Lower lobe of right lung (tissue), 2 donors: Measurements from ENCODE around the gene FAU. TPM values are rescaled to one million over a fixed set of nuclear protein-coding genes. Genes with fewer than 3 reads are reported as not detected.
A peak's percentile ranks its signal among the peaks of the same experiment; 100 is the strongest.

Experiments used
- ATAC-seq, 2 donors: fragments of 200-7000 bp; cut with Tn5 transposase; one replicate each; pipeline ENCODE4 v1.9.1; 2020 to 2022; ENCODE audit warnings: mild to moderate bottlenecking in 2 of 2, moderate library complexity in 2 of 2
- DNase-seq: peaks from one replicate; pipeline ENCODE4 v3.0.0-alpha.2; 2020
- H3K27ac ChIP-seq: fragments of 200-600 bp; one replicate; pipeline ENCODE4 v1.8.0; 2022
- H3K27me3 ChIP-seq: fragments of 200-600 bp; one replicate; pipeline ENCODE4 v1.8.0; 2022; ENCODE audit warnings: low read depth
- H3K36me3 ChIP-seq: fragments of 200-600 bp; one replicate; pipeline ENCODE4 v1.8.0; 2022; ENCODE audit warnings: mild to moderate bottlenecking
- H3K4me1 ChIP-seq: fragments of 200-600 bp; one replicate; pipeline ENCODE4 v1.8.0; 2022
- H3K4me3 ChIP-seq: fragments of 200-600 bp; one replicate; pipeline ENCODE4 v1.8.0; 2022; ENCODE audit warnings: mild to moderate bottlenecking
- H3K9me3 ChIP-seq: fragments of 200-600 bp; one replicate; pipeline ENCODE4 v1.8.0; 2022
- intact Hi-C: fragments of 100-400 bp; cut with DNase I; formaldehyde crosslinking; loops from one replicate; pipeline ENCODE4 v1.11.0; 2022
- long read RNA-seq: library from polyadenylated mRNA; unstranded; transcript quantifications from one replicate; pipeline ENCODE4 v2.0.0, GENCODE V29; 2021
- total RNA-seq: library from RNA; stranded (reverse); fragmentation: NEBNext Ultra II Directional; extraction: Animal tissue kit (Norgen Biotek cat#: 25700); gene quantifications from one replicate; pipeline ENCODE4 v1.2.1, GENCODE V29; 2021
- TF ChIP-seq, protein P1 (sequence below): fragments of 200-600 bp; IDR thresholded peaks from one replicate; pipeline ENCODE4 v1.8.0; 2022; ENCODE audit warnings: antibody characterized with exemption, mild to moderate bottlenecking
- donor health status: DM: no; HTN: yes; CAD: no; lungs with severe emphysema.

Gene FAU
- 766 TPM for total RNA-seq
- long read RNA-seq, transcript FAU-207 (5 exons, 847 nt): major isoform, 229 of 239 reads
- long read RNA-seq, partial matches to known transcripts: 5 of 239 reads
- long read RNA-seq, other reads (novel, unspliced or antisense): 1 of 239 reads

DNA sequence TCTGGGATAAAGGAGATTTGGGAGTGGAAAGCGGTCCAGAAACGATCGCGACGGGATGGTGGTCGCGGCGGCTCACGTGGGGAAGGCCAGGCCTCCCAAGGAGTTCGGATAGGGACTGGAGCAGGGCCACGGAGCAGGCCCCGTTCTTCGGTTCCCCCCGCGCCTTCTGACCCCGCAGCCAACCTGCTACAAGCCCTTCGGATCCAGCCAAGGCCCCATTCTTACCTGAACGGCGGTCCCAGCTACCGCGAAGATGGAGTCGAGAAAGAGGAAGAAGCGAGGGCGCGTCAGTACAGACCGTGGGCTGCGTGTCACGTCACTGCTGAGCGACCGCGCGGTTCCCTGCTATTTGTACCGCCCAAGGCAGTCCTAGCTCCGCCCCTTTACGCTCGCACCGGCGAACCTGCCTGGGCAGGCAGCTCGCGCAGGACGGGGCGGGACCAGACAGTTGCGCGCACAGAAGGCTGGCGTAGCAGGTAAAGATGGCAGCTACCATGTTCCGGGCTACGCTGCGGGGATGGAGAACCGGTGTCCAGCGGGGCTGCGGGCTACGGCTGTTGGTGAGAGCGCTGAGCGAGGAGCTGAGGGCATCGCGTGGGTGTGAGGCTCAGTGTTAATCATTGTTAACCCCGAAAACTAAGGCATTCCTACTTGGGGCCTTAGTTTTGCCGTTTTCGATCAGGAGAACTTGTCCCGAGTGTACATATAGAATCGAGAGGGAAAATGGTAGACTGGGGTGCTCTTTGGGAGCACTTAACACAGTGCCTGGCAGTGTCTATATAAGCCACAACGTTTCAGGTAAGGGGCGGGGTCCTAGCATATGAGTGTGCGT is at the start of gene FAU, which contains the start of gene MRPL49:
Gene FAU (minus strand): TSS at position 270 of the 832 bp plus-strand sequence. CDS start 321 bp downstream, outside the sequence.
Gene MRPL49 (plus strand): TSS at position 457 of the 832 bp plus-strand sequence. CDS start 26 bp downstream, at position 483.
- Histone ChIP-seq H3K27me3 (no peaks in the 10 kb centered on the region), H3K27ac (peak within 1 kb of the TSS; percentile 95), H3K9me3 (no peaks in the 10 kb centered on the region), H3K4me1 (peaks cover 30% of the 10 kb centered on the region), H3K36me3 (peaks cover 65% of the 10 kb centered on the region), H3K4me3 (peak within 1 kb of the TSS; percentile 84)
- intact Hi-C loops: no loop called here
- ATAC-seq (peak; percentile 92 to 93), DNase-seq (peak; percentile 100)
- TF ChIP-seq, protein P1, sequence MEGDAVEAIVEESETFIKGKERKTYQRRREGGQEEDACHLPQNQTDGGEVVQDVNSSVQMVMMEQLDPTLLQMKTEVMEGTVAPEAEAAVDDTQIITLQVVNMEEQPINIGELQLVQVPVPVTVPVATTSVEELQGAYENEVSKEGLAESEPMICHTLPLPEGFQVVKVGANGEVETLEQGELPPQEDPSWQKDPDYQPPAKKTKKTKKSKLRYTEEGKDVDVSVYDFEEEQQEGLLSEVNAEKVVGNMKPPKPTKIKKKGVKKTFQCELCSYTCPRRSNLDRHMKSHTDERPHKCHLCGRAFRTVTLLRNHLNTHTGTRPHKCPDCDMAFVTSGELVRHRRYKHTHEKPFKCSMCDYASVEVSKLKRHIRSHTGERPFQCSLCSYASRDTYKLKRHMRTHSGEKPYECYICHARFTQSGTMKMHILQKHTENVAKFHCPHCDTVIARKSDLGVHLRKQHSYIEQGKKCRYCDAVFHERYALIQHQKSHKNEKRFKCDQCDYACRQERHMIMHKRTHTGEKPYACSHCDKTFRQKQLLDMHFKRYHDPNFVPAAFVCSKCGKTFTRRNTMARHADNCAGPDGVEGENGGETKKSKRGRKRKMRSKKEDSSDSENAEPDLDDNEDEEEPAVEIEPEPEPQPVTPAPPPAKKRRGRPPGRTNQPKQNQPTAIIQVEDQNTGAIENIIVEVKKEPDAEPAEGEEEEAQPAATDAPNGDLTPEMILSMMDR: no peak

DNA sequence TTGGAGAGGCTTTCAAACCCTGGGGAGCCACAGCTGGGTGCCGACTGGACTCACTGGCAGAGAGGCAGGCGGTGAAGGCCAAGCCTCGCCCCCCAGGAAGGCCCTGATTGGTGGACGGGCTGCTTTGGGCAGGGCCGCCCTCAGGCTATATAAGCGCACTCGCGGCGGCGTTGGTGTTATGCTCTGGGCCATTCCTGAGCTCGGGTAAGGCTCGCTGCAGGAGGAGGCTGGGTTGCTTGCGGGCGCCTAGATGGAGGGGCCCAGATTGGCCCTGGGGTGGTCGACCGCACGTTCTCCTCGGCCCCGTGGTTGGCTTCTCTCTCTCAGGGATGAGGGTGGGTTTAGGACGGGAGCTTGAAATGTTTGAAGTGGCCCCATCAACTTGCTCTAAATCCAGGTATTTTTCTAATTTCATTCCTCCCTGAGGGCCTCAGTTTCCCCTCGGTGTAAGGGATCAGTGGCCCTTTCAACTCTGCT is 48.2 kb upstream of the FAU start, which contains the start of gene SPDYC:
Gene SPDYC (plus strand): TSS at position 176 of the 477 bp plus-strand sequence. CDS start 1,125 bp downstream, outside the sequence.
- no peaks in the 10 kb centered on the region for H3K4me1 ChIP-seq
- no peaks in the 10 kb centered on the region for H3K27me3 ChIP-seq
- no peaks in the 10 kb centered on the region for H3K36me3 ChIP-seq
- no peak within 1 kb of the TSS for H3K4me3 ChIP-seq
- no peak within 1 kb of the TSS for H3K27ac ChIP-seq
- intact Hi-C loops: no loop called here
- no peaks in the 10 kb centered on the region for H3K9me3 ChIP-seq
- TF ChIP-seq, protein P1: no peak
- ATAC-seq: peak in 1 of 2 donors; percentile 14
- DNase-seq: no peak

DNA sequence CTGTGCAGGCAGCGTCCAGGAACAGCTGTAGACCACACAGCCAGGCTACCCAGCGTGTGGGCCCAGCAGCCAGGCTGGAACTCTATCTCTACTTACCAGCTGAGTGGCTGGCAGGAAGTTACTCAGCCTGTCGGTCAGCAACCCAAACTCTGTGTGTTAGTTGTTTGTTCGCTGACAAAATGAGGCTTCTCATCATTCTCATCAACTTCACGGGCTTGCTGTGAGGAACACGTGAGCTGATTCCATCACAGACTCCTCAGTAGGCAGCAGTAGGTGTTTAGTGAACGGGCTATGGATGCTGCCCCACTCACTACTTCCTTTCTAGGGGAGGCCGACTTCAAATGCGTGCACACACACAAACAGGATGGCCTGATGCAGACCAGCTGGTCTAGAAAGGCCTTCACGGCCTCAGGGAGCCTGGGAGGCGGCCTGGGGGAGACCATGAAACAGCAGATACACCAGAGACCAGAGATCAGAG is 47.3 kb upstream of the FAU start:
- no peaks in the 10 kb centered on the region for H3K4me1 ChIP-seq
- ATAC-seq (no peak), DNase-seq (no peak)
- TF ChIP-seq, protein P1: no peak
- no peaks in the 10 kb centered on the region for H3K27me3 ChIP-seq
- H3K9me3 ChIP-seq: no peaks in the 10 kb centered on the region
- no peak overlapping the region for H3K27ac ChIP-seq
- intact Hi-C loops: no loop called here
- H3K36me3 ChIP-seq: no peaks in the 10 kb centered on the region
- no peak overlapping the region for H3K4me3 ChIP-seq

DNA sequence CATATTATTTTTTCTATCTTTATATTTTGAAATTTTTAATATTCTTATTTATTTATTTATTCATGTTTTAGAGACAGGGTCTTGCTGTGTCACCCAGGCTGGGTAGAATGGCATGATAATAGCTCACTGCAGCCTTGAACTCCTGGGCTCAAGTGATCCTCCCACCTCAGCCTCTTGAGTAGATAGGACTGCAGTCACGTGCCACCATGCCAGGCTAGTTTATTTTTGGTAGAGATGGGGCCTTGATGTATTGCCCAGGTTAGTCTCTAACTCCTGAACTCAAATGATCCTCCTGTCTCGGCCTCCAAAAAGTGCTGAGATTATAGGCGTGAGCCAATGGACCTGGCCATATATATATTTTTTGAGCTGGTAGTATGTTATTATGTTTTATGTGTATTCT is 45.7 kb upstream of the FAU start:
- Histone ChIP-seq H3K36me3 (no peaks in the 10 kb centered on the region), H3K9me3 (no peaks in the 10 kb centered on the region), H3K27me3 (no peaks in the 10 kb centered on the region), H3K27ac (no peak overlapping the region), H3K4me3 (no peak overlapping the region), H3K4me1 (no peaks in the 10 kb centered on the region)
- TF ChIP-seq, protein P1: no peak
- intact Hi-C loops: no loop called here
- ATAC-seq: no peak
- DNase-seq: no peak

DNA sequence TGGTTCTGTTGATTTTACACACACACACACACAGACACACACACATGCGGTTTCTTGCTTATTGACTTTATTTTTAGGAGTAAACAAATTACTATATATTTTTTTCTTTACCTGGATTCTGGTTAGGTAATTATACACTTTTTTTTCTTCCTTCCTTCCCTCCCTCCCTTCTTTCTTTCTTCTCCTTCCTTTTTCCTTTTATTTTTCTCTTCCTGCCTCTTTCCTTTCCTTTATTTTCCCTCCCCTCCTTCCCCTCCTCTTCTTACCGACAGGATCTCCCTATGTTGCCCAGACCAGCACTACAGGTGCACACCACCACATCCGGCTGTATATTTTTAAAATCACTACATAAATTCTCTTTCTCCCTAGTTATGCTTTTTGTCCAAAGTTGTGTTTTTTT is 45.0 kb upstream of the FAU start:
- no peaks in the 10 kb centered on the region for H3K36me3 ChIP-seq
- ATAC-seq (no peak), DNase-seq (no peak)
- no peak overlapping the region for H3K4me3 ChIP-seq
- no peak overlapping the region for H3K27ac ChIP-seq
- no peaks in the 10 kb centered on the region for H3K27me3 ChIP-seq
- intact Hi-C loops: no loop called here
- no peaks in the 10 kb centered on the region for H3K4me1 ChIP-seq
- no peaks in the 10 kb centered on the region for H3K9me3 ChIP-seq
- TF ChIP-seq, protein P1: no peak
